ENCODE measurements around the gene SCAF1.
A peak's percentile ranks its signal among the peaks of the same experiment; 100 is the strongest.
"Not testable (repeated sequence)": the region's sequence is repeated elsewhere in the genome, so short reads cannot be mapped to it uniquely, and the experiment has no call there.

SCAF1 gene

DNA sequence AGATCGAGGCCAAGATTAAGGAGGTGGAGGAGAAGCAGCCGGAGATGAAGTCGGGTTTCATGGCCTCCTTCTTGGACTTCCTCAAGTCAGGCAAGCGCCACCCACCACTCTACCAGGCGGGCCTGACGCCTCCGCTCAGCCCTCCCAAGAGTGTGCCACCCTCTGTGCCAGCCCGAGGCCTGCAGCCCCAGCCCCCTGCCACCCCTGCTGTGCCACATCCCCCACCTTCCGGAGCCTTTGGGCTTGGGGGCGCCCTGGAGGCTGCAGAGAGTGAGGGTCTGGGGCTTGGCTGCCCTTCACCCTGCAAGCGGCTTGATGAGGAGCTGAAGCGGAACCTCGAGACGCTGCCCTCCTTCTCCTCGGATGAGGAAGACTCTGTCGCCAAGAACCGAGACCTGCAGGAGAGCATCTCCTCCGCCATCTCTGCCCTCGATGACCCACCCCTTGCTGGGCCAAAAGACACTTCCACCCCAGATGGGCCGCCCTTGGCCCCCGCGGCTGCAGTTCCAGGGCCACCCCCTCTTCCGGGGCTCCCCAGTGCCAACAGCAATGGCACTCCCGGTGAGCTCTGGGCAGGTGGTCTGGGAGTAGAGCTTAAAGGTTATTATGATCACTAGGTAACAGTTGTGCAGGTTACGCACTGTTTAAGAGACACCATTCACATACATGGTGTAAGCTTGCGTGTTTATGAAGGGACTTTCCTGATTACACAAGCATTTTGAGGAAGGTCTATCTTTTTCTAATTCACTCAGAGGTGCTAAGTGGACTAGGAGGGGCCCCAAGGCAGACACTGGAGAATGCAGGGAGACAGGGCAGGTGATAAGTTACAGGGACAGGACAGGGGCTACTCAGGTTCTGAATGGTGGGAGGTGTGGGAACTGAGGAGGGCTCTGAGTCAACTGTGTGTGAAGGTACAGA lies 42.4 kb upstream of the SCAF1 start:
- Histone ChIP-seq H3K36me3 (replicated peaks) (peaks cover 82% of the 10 kb centered on the region), H3K4me1 (no peaks in the 10 kb centered on the region), H3K9me3 (no peaks in the 10 kb centered on the region), H3K4me3 (no peak overlapping the region), H3K27me3 (ENCODE audit: low read depth) (no peaks in the 10 kb centered on the region)
- in situ Hi-C loops (cut with MboI; ENCODE audit: low sequenced_read_pairs): loop anchor here (10.0 kb wide), 1 partner anchor 75 kb away; the partner anchor contains the start of gene PRMT1
- no peak for DNase-seq (ENCODE audit: low spot score in 2 of 2)

GRCh38 chr19:49601482-49602038 lies 40.4 kb upstream of the SCAF1 start:
- in situ Hi-C loops (cut with MboI; ENCODE audit: low sequenced_read_pairs): no loop called here

GRCh38 chr19:49602806-49603205 lies 39.2 kb upstream of the SCAF1 start:
- H3K4me3 ChIP-seq: no peak overlapping the region
- H3K36me3 ChIP-seq (replicated peaks): peaks cover 74% of the 10 kb centered on the region
- in situ Hi-C loops (cut with MboI; ENCODE audit: low sequenced_read_pairs): no loop called here
- no peak for DNase-seq (ENCODE audit: low spot score in 2 of 2)
- H3K4me1 ChIP-seq: no peaks in the 10 kb centered on the region
- no peaks in the 10 kb centered on the region for H3K27me3 ChIP-seq (ENCODE audit: low read depth)
- H3K9me3 ChIP-seq: no peaks in the 10 kb centered on the region

More at GRCh38 chr19:49601482-49602038, 40.4 kb upstream of the SCAF1 start:
- Histone ChIP-seq H3K9me3 (no peaks in the 10 kb centered on the region), H3K27me3 (ENCODE audit: low read depth) (no peaks in the 10 kb centered on the region), H3K4me3 (no peak overlapping the region), H3K36me3 (replicated peaks) (peaks cover 80% of the 10 kb centered on the region), H3K4me1 (no peaks in the 10 kb centered on the region)
- DNase-seq (ENCODE audit: low spot score in 2 of 2): no peak

GRCh38 chr19:49605605-49606004 lies 36.4 kb upstream of the SCAF1 start:
- DNase-seq (ENCODE audit: low spot score in 2 of 2): no peak
- no peaks in the 10 kb centered on the region for H3K4me1 ChIP-seq
- H3K9me3 ChIP-seq: no peaks in the 10 kb centered on the region
- H3K4me3 ChIP-seq: no peak overlapping the region
- H3K36me3 ChIP-seq (replicated peaks): peaks cover 53% of the 10 kb centered on the region
- no peaks in the 10 kb centered on the region for H3K27me3 ChIP-seq (ENCODE audit: low read depth)
- in situ Hi-C loops (cut with MboI; ENCODE audit: low sequenced_read_pairs): no loop called here

DNA sequence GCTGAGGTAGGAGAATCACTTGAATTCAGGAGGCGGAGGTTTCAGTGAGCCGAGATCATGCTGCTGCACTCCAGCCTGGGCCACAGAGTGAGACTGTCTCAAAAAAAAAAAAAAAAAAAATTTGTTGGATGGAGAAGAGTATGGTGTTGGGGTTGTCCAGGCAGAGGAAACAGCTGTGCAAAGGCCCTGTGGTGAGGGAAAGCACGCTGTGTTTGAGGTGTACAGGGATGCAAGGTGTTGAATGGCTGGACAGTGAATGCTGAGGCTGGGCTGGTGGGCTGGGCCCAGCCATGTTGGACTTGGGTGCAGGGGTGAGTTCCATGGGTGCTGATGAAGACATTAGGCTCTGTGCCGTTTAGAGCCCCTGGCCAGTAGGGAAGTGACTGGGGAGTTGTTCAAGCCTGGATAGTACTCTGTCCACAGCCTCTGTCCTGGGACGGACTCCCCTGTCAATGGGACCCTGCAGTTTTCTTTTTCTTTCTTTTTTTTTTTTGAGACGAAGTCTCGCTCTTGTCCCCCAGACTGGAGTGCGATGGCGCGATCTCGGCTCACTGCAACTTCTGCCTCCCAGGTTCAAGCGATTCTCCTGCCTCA lies 32.4 kb upstream of the SCAF1 start:
- in situ Hi-C loops (cut with MboI; ENCODE audit: low sequenced_read_pairs): no loop called here
- no peaks in the 10 kb centered on the region for H3K4me1 ChIP-seq
- H3K27me3 ChIP-seq (ENCODE audit: low read depth): no peaks in the 10 kb centered on the region
- H3K9me3 ChIP-seq: no peaks in the 10 kb centered on the region
- H3K36me3 ChIP-seq (replicated peaks): peaks cover 33% of the 10 kb centered on the region
- peak in 1 of 2 experiments; percentile 5 for DNase-seq (ENCODE audit: low spot score in 2 of 2)
- H3K4me3 ChIP-seq: no peak overlapping the region

GRCh38 chr19:49613374-49613773 lies 28.6 kb upstream of the SCAF1 start:
- in situ Hi-C loops (cut with MboI; ENCODE audit: low sequenced_read_pairs): no loop called here
- no peaks in the 10 kb centered on the region for H3K9me3 ChIP-seq
- H3K4me1 ChIP-seq: no peaks in the 10 kb centered on the region
- no peaks in the 10 kb centered on the region for H3K27me3 ChIP-seq (ENCODE audit: low read depth)
- no peak overlapping the region for H3K4me3 ChIP-seq
- peaks cover 47% of the 10 kb centered on the region for H3K36me3 ChIP-seq (replicated peaks)
- DNase-seq (ENCODE audit: low spot score in 2 of 2): no peak

DNA sequence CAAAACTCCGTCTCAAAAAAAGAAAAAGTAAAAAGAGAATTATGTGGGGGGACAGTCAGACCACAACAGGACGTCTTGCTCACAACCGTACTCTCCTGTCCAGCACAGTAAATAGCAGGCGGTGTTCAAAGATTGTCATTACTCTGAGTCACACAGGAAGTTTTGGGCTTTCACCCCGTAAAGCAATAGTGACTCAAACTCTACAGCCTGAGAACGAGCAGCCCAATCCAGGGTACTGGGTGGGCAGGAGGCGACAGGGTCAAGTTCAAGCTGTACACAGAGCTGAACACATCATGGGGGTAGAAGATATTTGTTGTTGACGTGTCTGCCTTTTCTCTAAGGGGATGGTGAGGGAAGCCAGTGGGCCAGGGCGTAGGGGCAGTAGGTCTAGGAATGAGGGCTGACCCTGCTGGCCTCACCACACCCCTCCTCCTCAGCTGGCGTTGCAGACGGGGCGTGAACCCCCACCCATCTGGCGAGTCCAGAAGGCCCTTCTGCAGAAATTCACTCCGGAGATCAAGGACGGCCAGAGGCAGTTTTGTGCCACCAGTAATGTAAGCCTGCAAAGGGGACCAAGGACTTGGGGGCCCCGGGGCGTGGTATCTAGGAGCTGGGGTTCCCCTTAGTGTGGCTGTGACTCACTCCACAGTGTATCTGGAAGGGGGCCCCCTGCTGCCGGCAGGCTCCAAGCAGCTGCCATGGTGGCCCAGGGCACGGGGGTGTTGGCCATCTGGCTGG lies 27.7 kb upstream of the SCAF1 start:
- H3K27me3 ChIP-seq (ENCODE audit: low read depth): no peaks in the 10 kb centered on the region
- in situ Hi-C loops (cut with MboI; ENCODE audit: low sequenced_read_pairs): no loop called here
- H3K4me3 ChIP-seq: no peak overlapping the region
- no peaks in the 10 kb centered on the region for H3K4me1 ChIP-seq
- peaks cover 47% of the 10 kb centered on the region for H3K36me3 ChIP-seq (replicated peaks)
- H3K9me3 ChIP-seq: no peaks in the 10 kb centered on the region
- no peak for DNase-seq (ENCODE audit: low spot score in 2 of 2)

GRCh38 chr19:49615861-49616260 lies 26.1 kb upstream of the SCAF1 start:
- Histone ChIP-seq H3K27me3 (ENCODE audit: low read depth) (no peaks in the 10 kb centered on the region), H3K4me3 (no peak overlapping the region), H3K4me1 (no peaks in the 10 kb centered on the region), H3K9me3 (no peaks in the 10 kb centered on the region), H3K36me3 (replicated peaks) (peaks cover 50% of the 10 kb centered on the region)
- no peak for DNase-seq (ENCODE audit: low spot score in 2 of 2)
- in situ Hi-C loops (cut with MboI; ENCODE audit: low sequenced_read_pairs): no loop called here

- H3K36me3 ChIP-seq (replicated peaks): peaks cover 49% of the 10 kb centered on the region
- no peaks in the 10 kb centered on the region for H3K9me3 ChIP-seq
- in situ Hi-C loops (cut with MboI; ENCODE audit: low sequenced_read_pairs): no loop called here
Observed at GRCh38 chr19:49616532-49616931, 25.5 kb upstream of the SCAF1 start.

DNA sequence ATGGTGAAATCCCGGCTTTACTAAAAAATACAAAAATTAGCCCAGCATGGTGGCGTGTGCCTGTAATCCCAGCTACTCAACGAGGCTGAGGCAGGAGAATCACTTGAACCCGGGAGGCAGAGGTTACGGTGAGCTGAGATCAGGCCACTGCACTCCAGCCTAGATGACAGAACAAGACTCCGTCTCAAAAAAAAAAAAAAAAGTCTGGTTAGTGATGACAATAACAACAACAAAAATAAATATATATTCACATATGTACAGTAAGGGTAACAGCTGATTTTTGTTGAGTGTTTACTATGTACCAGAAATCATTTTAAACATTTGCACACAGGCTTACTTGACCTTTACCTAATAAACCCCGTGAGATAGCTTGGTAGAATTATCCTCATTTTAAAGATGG lies 25.1 kb upstream of the SCAF1 start:
- in situ Hi-C loops (cut with MboI; ENCODE audit: low sequenced_read_pairs): no loop called here
- H3K4me1 ChIP-seq: no peaks in the 10 kb centered on the region
- no peaks in the 10 kb centered on the region for H3K9me3 ChIP-seq
- peaks cover 53% of the 10 kb centered on the region for H3K36me3 ChIP-seq (replicated peaks)
- no peak for DNase-seq (ENCODE audit: low spot score in 2 of 2)
- H3K27me3 ChIP-seq (ENCODE audit: low read depth): no peaks in the 10 kb centered on the region
- no peak overlapping the region for H3K4me3 ChIP-seq

More at GRCh38 chr19:49616532-49616931, 25.5 kb upstream of the SCAF1 start:
- no peaks in the 10 kb centered on the region for H3K27me3 ChIP-seq (ENCODE audit: low read depth)
- no peak overlapping the region for H3K4me3 ChIP-seq
- H3K4me1 ChIP-seq: no peaks in the 10 kb centered on the region
- DNase-seq (ENCODE audit: low spot score in 2 of 2): no peak

GRCh38 chr19:49617860-49618259 lies 24.1 kb upstream of the SCAF1 start:
- in situ Hi-C loops (cut with MboI; ENCODE audit: low sequenced_read_pairs); DNase-seq (ENCODE audit: low spot score in 2 of 2); H3K27me3 ChIP-seq (ENCODE audit: low read depth); H3K4me1 ChIP-seq; H3K4me3 ChIP-seq; H3K9me3 ChIP-seq: not testable (repeated sequence)
- H3K36me3 ChIP-seq (replicated peaks): peaks cover 56% of the 10 kb centered on the region

GRCh38 chr19:49624967-49625910 lies 16.8 kb upstream of the SCAF1 start:
- H3K36me3 ChIP-seq (replicated peaks): peaks cover 25% of the 10 kb centered on the region
- H3K27me3 ChIP-seq (ENCODE audit: low read depth): no peaks in the 10 kb centered on the region
- H3K9me3 ChIP-seq: no peaks in the 10 kb centered on the region
- in situ Hi-C loops (cut with MboI; ENCODE audit: low sequenced_read_pairs): no loop called here
- DNase-seq (ENCODE audit: low spot score in 2 of 2): no peak
- no peaks in the 10 kb centered on the region for H3K4me1 ChIP-seq
- no peak overlapping the region for H3K4me3 ChIP-seq

- in situ Hi-C loops (cut with MboI; ENCODE audit: low sequenced_read_pairs): no loop called here
Observed at GRCh38 chr19:49626226-49626625, 15.8 kb upstream of the SCAF1 start.

More at GRCh38 chr19:49626226-49626625, 15.8 kb upstream of the SCAF1 start:
- DNase-seq (ENCODE audit: low spot score in 2 of 2): no peak
- H3K27me3 ChIP-seq (ENCODE audit: low read depth): no peaks in the 10 kb centered on the region
- peaks cover 23% of the 10 kb centered on the region for H3K36me3 ChIP-seq (replicated peaks)
- no peaks in the 10 kb centered on the region for H3K4me1 ChIP-seq
- H3K9me3 ChIP-seq: no peaks in the 10 kb centered on the region
- no peak overlapping the region for H3K4me3 ChIP-seq

All from HAP-1 (cell line).